Liver (tissue), 2 donors: Measurements from ENCODE around the gene ZC3H13.

Experiments used
- CTCF ChIP-seq: fragments of 150-350 bp; IDR thresholded peaks from 2 replicates; pipeline ENCODE4 v1.5.1; 2017; ENCODE audit warnings: improper control_type of control experiment, low read depth, low read length; ENCODE audit not compliant: missing input control
- MAX ChIP-seq: IDR thresholded peaks from 2 replicates; pipeline ENCODE4 v1.6.1; 2016; ENCODE audit warnings: antibody characterized with exemption
- donor health status: healthy.

DNA sequence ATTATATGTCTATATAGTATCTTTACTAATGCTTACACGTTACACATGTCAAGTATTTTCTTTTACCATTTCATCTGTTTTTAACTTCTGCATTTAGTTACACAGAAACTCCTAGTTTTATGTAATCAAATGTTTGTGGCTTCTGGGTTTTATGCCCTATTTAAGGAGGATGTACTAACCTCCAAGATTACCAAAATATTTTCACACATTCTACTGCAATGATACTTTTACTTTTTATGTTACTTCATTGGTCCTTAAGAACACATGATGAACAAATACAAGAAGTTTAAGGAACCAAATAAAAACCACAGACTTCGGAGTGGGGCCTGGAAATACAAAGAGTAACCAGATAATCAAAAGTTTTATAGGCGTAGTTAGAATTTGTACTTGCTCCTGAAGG lies 37.2 kb downstream of the ZC3H13 start:
- TF ChIP-seq CTCF, result no peak
- no peak for TF ChIP-seq MAX
